SU-DHL-6 (cell line): ENCODE data around the gene IFIT1B.

Source experiments
- H2AFZ ChIP-seq: fragments of 200-600 bp; sonication (generic); 2 replicates; pipeline ENCODE4 v1.6.1; 2014; ENCODE audit warnings: low read depth, mild to moderate bottlenecking, moderate library complexity, mixed read lengths, antibody characterized with exemption, low read length; ENCODE audit not compliant: severe bottlenecking
- H3F3A ChIP-seq: fragments of 200-600 bp; shearing (Covaris generic); 2 replicates; pipeline ENCODE4 v1.6.0; 2016; ENCODE audit warnings: antibody characterized with exemption, mild to moderate bottlenecking; ENCODE audit not compliant: insufficient read depth
- H3K27ac ChIP-seq: fragments of 200-600 bp; sonication (generic); 2 replicates; pipeline ENCODE4 v1.5.1; 2016; ENCODE audit warnings: low read depth, mild to moderate bottlenecking, low read length, moderate library complexity, mixed read lengths
- H3K27me3 ChIP-seq: fragments of 200-600 bp; sonication (generic), shearing (Covaris generic); 2 replicates; pipeline ENCODE4 v1.6.0; 2014; ENCODE audit warnings: mild to moderate bottlenecking, low read length
- H3K36me3 ChIP-seq: fragments of 200-600 bp; sonication (generic); 2 replicates; pipeline ENCODE4 v1.6.1; 2014; ENCODE audit warnings: mild to moderate bottlenecking, low read length, mixed read lengths
- H3K4me2 ChIP-seq: fragments of 300-600, 200-600 bp; shearing (Covaris generic), sonication (generic); 2 replicates; pipeline ENCODE4 v1.6.0; 2014; ENCODE audit warnings: low read length, low read depth, mild to moderate bottlenecking; ENCODE audit not compliant: poor library complexity, severe bottlenecking
- H3K4me3 ChIP-seq: fragments of 200-600 bp; sonication (generic); 2 replicates; pipeline ENCODE4 v1.5.1; 2014; ENCODE audit warnings: antibody characterized with exemption, low read length, mild to moderate bottlenecking, mixed read lengths; ENCODE audit not compliant: insufficient read depth, poor library complexity, severe bottlenecking
- H3K79me2 ChIP-seq: fragments of 200-600 bp; sonication (generic); 2 replicates; pipeline ENCODE4 v1.6.1; 2014; ENCODE audit warnings: mild to moderate bottlenecking, low read length, moderate library complexity; ENCODE audit not compliant: insufficient read depth
- H3K9ac ChIP-seq: fragments of 200-600 bp; sonication (generic); 2 replicates; pipeline ENCODE4 v1.7.0; 2014; ENCODE audit warnings: mild to moderate bottlenecking, low read length
- H3K9me2 ChIP-seq: fragments of 200-600 bp; sonication (generic); replicated peaks from 2 replicates; pipeline ENCODE4 v1.6.1; 2014; ENCODE audit warnings: low read length; ENCODE audit not compliant: insufficient read depth
- H3K9me3 ChIP-seq: fragments of 200-600 bp; sonication (generic); 2 replicates; pipeline ENCODE4 v1.6.1; 2014; ENCODE audit warnings: low read length, mixed read lengths; ENCODE audit not compliant: insufficient read depth
- H4K20me1 ChIP-seq: fragments of 200-600 bp; sonication (generic); 2 replicates; pipeline ENCODE4 v1.6.1; 2014; ENCODE audit warnings: low read depth, mild to moderate bottlenecking, antibody characterized with exemption, low read length, moderate library complexity, mixed read lengths
- CTCF ChIP-seq: fragments of 200-600 bp; sonication (generic); IDR thresholded peaks from one replicate; pipeline ENCODE4 v1.5.1; 2017; ENCODE audit warnings: antibody characterized with exemption, mild to moderate bottlenecking, low read length, moderate library complexity; ENCODE audit not compliant: insufficient read depth, poor library complexity, severe bottlenecking
- EZH2phosphoT487 ChIP-seq: fragments of 200-600 bp; sonication (generic), shearing (Covaris generic); conservative IDR thresholded peaks from 2 replicates; pipeline ENCODE4 v1.6.1; 2018; ENCODE audit warnings: mild to moderate bottlenecking, antibody characterized with exemption, low read length, moderate library complexity, mixed read lengths

The IFIT1B gene

GRCh38 chr10:89332123-89332633 is 45.7 kb upstream of the IFIT1B start:
- no peak overlapping the region for H3K27ac ChIP-seq
- H4K20me1 ChIP-seq = no peaks in the 10 kb centered on the region
- no peak overlapping the region for H3K4me3 ChIP-seq
- TF ChIP-seq CTCF (no peak), EZH2phosphoT487 (no peak)
- no peaks in the 10 kb centered on the region for H3K9me3 ChIP-seq
- H3K9ac ChIP-seq = no peak overlapping the region
- peaks cover 17% of the 10 kb centered on the region for H3F3A ChIP-seq
- no peak overlapping the region for H2AFZ ChIP-seq
- H3K27me3 ChIP-seq = no peaks in the 10 kb centered on the region
- H3K79me2 ChIP-seq = no peaks in the 10 kb centered on the region
- peak overlapping the region; percentile 47 for H3K4me2 ChIP-seq
- H3K36me3 ChIP-seq = no peaks in the 10 kb centered on the region
- H3K9me2 ChIP-seq = no peaks in the 10 kb centered on the region

GRCh38 chr10:89335226-89335625 is 42.6 kb upstream of the IFIT1B start:
- TF ChIP-seq EZH2phosphoT487 (no peak), CTCF (no peak)
- Histone ChIP-seq H3K4me2 (no peak overlapping the region), H3K9me2 (no peaks in the 10 kb centered on the region), H4K20me1 (no peaks in the 10 kb centered on the region), H2AFZ (no peak overlapping the region), H3K79me2 (no peaks in the 10 kb centered on the region), H3K9ac (no peak overlapping the region), H3K9me3 (no peaks in the 10 kb centered on the region), H3K27me3 (no peaks in the 10 kb centered on the region), H3K36me3 (no peaks in the 10 kb centered on the region), H3F3A (peaks cover 17% of the 10 kb centered on the region), H3K4me3 (no peak overlapping the region), H3K27ac (no peak overlapping the region)

GRCh38 chr10:89336241-89336640 is 41.6 kb upstream of the IFIT1B start:
- H3K4me2 ChIP-seq = no peak overlapping the region
- H3K9ac ChIP-seq = no peak overlapping the region
- TF ChIP-seq CTCF (no peak), EZH2phosphoT487 (no peak)
- no peaks in the 10 kb centered on the region for H3K36me3 ChIP-seq
- no peaks in the 10 kb centered on the region for H3K9me3 ChIP-seq
- H3K27ac ChIP-seq = no peak overlapping the region
- H3F3A ChIP-seq = peaks cover 17% of the 10 kb centered on the region
- H4K20me1 ChIP-seq = no peaks in the 10 kb centered on the region
- no peak overlapping the region for H2AFZ ChIP-seq
- H3K9me2 ChIP-seq = no peaks in the 10 kb centered on the region
- H3K27me3 ChIP-seq = no peaks in the 10 kb centered on the region
- no peak overlapping the region for H3K4me3 ChIP-seq
- H3K79me2 ChIP-seq = no peaks in the 10 kb centered on the region
